Activated T-helper 17 cell treated with anti-CD3 and anti-CD28 coated beads, Interleukin-2, amount 50 U/mL, for 72 hours (primary cell): Measurements from ENCODE around the gene UPF3A. TPM values are rescaled to one million over a fixed set of nuclear protein-coding genes. Genes with fewer than 3 reads are reported as not detected.

Source experiments
- ATAC-seq: fragments of 150-1000 bp; cut with Tn5 transposase; replicated peaks from 2 replicates; pipeline ENCODE4 v1.10.0; 2021; ENCODE audit warnings: mild to moderate bottlenecking, moderate library complexity
- H3K27ac Mint-ChIP-seq: one replicate; pipeline ENCODE4 v1.8.0; 2022; ENCODE audit warnings: mixed read lengths
- H3K27me3 Mint-ChIP-seq: one replicate; pipeline ENCODE4 v1.8.0; 2022; ENCODE audit warnings: mixed read lengths
- H3K36me3 Mint-ChIP-seq: one replicate; pipeline ENCODE4 v1.8.0; 2022; ENCODE audit warnings: low read depth, mild to moderate bottlenecking, mixed read lengths
- H3K4me1 Mint-ChIP-seq: one replicate; pipeline ENCODE4 v1.8.0; 2022; ENCODE audit warnings: mixed read lengths
- H3K4me3 Mint-ChIP-seq: one replicate; pipeline ENCODE4 v1.8.0; 2022; ENCODE audit warnings: mild to moderate bottlenecking, mixed read lengths
- H3K9me3 Mint-ChIP-seq: one replicate; pipeline ENCODE4 v1.8.0; 2022; ENCODE audit warnings: mixed read lengths
- total RNA-seq, 2 donors: library from RNA; stranded (reverse); gene quantifications; one replicate each; pipeline ENCODE4 v1.2.3, GENCODE V29; 2022

UPF3A gene
- total RNA-seq, 2 donors from 2014 or later, result 45.7 to 60.4 TPM

GRCh38 chr13:114275304-114275703 is 6.1 kb upstream of the UPF3A start:
- Mint-ChIP-seq H3K9me3 (no peaks in the 10 kb centered on the region), H3K36me3 (peaks cover 90% of the 10 kb centered on the region), H3K27ac (no peak overlapping the region)

DNA sequence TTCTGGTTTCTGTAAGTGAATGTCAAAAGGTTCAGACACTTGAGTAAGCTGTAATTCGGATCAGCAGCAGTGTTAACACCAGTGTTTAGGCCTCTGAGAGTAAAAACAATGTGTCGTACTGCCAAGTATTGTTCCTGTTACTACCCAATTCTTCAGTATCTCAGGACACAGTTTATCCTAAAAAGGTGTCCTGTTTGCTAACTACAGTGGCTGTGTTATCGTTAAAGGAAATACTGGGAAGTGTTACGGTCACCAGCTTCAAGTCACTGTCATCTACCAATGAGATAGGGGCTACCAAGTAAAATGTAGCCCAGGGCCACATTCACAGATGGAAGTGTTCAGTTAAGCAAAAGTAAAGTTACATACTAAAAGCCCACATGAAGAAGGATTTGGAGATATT is 2.3 kb upstream of the UPF3A start:
- no peaks in the 10 kb centered on the region for H3K9me3 Mint-ChIP-seq
- H3K27ac Mint-ChIP-seq, result peak overlapping the region; percentile 97
- no peaks in the 10 kb centered on the region for H3K27me3 Mint-ChIP-seq
- peaks cover 75% of the 10 kb centered on the region for H3K36me3 Mint-ChIP-seq
- H3K4me3 Mint-ChIP-seq, result peak overlapping the region; percentile 92
- no peak for ATAC-seq
- peaks cover 35% of the 10 kb centered on the region for H3K4me1 Mint-ChIP-seq

More at GRCh38 chr13:114275304-114275703, 6.1 kb upstream of the UPF3A start:
- Mint-ChIP-seq H3K27me3 (no peaks in the 10 kb centered on the region), H3K4me3 (no peak overlapping the region), H3K4me1 (peaks cover 32% of the 10 kb centered on the region)
- no peak for ATAC-seq

DNA sequence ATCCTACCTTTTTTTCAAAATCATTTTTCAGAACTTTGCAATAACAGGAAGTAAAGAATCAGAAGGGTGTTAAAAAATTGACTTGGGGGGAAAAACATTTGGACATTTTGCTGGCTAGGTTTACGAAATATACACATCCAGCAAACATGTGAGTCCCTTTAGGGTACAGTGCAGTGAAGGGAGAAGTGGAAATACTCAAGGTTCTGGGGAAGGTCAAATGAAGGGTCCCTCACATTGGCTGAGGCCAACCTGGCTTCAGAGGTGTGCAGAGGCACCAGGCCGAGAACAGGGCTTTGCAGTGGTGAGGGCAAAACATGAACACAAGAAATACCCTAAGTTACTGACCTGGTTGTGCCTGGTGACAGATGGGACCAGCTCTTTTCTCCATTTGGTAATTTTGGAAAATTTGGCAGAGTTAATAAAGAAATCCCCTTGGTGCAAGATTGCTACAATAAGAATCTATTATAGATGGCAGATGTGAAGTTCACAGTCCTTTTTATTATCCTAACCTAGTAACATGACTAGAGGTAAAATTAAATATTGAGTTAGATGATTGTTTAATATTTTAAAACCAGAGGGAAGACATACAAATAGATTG is 1.5 kb upstream of the UPF3A start:
- H3K9me3 Mint-ChIP-seq, result no peaks in the 10 kb centered on the region
- peak overlapping the region; percentile 92 for H3K4me3 Mint-ChIP-seq
- H3K36me3 Mint-ChIP-seq, result peaks cover 75% of the 10 kb centered on the region
- peaks cover 38% of the 10 kb centered on the region for H3K4me1 Mint-ChIP-seq
- peak overlapping the region; percentile 97 for H3K27ac Mint-ChIP-seq
- H3K27me3 Mint-ChIP-seq, result no peaks in the 10 kb centered on the region
- no peak for ATAC-seq

DNA sequence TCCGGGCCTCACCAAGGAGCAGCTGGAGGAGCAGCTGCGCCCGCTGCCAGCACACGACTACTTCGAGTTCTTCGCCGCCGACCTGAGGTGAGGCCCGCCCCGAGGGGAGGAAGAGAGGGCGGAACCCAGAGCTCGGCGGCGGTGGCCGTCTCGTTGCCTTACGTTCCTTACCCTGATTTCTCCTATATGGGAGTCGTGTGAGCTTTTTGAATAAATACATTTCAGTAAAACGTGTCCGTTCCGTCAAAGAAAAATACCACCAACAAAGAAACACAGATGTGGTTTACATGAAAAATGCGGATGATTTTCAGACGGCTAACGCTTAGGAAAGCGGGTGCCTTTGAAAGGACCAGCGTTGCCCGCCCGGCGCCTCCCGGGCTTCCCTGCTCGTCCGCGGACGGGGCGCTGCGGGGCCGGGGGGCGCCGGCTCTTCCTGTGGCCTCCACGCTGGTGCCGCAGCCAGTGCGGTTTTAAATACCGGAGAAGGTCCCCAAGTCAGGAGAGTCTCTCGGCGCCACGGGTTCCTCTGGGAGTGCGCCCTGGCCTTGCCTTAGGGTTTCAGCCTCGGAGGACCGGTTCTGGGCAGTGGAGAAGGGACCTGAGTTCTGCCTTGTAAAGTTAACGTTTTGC is 755 bp downstream of the UPF3A start:
- Mint-ChIP-seq H3K9me3 (no peaks in the 10 kb centered on the region), H3K4me1 (peaks cover 47% of the 10 kb centered on the region), H3K27ac (peak overlapping the region; percentile 97), H3K36me3 (peaks cover 79% of the 10 kb centered on the region), H3K4me3 (peak overlapping the region; percentile 92), H3K27me3 (no peaks in the 10 kb centered on the region)
- ATAC-seq, result peak; percentile 73

- Mint-ChIP-seq H3K36me3 (peaks cover 80% of the 10 kb centered on the region), H3K4me3 (peak overlapping the region; percentile 92), H3K4me1 (peaks cover 51% of the 10 kb centered on the region), H3K9me3 (no peaks in the 10 kb centered on the region), H3K27me3 (no peaks in the 10 kb centered on the region), H3K27ac (peak overlapping the region; percentile 49)
- no peak for ATAC-seq
These were observed 2.2 kb downstream of the UPF3A start for GRCh38 chr13:114283576-114283975.

GRCh38 chr13:114284680-114285079 is 3.3 kb downstream of the UPF3A start:
- Mint-ChIP-seq H3K9me3 (no peaks in the 10 kb centered on the region), H3K27ac (peak overlapping the region; percentile 68), H3K36me3 (peaks cover 82% of the 10 kb centered on the region), H3K4me1 (peaks cover 46% of the 10 kb centered on the region), H3K27me3 (no peaks in the 10 kb centered on the region), H3K4me3 (peak overlapping the region; percentile 39)
- no peak for ATAC-seq

- peaks cover 40% of the 10 kb centered on the region for H3K4me1 Mint-ChIP-seq
- no peaks in the 10 kb centered on the region for H3K9me3 Mint-ChIP-seq
- H3K36me3 Mint-ChIP-seq, result peaks cover 85% of the 10 kb centered on the region
- H3K27me3 Mint-ChIP-seq, result no peaks in the 10 kb centered on the region
- ATAC-seq, result no peak
- peak overlapping the region; percentile 39 for H3K4me3 Mint-ChIP-seq
- peak overlapping the region; percentile 68 for H3K27ac Mint-ChIP-seq
These were observed 3.9 kb downstream of the UPF3A start for GRCh38 chr13:114285166-114285808.

DNA sequence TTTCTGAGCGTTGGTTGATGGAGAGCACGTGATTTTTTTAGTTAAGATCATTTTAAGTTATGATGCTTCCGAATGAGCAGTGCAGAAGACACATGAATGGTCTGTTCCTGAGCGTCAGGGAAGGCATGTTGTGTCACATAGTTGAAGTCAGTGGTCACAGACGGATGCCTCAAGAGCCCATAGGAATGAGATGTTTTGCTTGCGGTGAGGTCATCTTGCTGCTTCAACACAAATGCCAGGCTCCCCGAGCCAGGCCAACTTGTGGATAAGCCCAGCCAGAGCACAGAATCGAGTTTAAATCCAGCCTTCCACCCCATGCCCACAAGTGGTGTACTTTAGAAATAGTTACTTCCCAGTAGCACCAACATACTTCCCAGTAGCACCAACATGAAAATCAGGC is 5.4 kb downstream of the UPF3A start:
- H3K36me3 Mint-ChIP-seq, result peaks cover 92% of the 10 kb centered on the region
- no peak overlapping the region for H3K4me3 Mint-ChIP-seq
- H3K27ac Mint-ChIP-seq, result peak overlapping the region; percentile 65
- ATAC-seq, result no peak
- no peaks in the 10 kb centered on the region for H3K9me3 Mint-ChIP-seq
- no peaks in the 10 kb centered on the region for H3K27me3 Mint-ChIP-seq
- H3K4me1 Mint-ChIP-seq, result peaks cover 35% of the 10 kb centered on the region

DNA sequence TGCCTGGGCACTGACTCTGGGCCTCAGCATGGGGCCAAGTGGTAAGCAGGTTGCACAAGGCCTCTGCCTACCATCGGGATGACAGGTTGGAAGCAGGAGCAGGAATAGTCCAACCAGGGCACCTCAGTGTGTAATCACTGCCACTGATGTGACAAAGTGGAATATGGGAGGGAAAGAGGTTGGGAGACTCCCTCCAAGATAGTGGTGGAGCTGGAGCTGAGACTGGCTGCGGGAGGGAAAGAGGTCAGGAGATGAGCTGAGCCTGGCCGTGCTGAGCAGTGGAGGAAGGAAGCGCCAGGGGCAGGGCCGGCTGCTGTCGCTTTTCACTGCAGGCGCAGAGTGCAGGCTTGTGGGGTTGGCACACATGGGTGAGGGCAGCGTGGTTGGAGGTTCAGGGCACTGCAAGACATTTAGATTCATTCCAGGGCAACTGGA is 6.8 kb downstream of the UPF3A start:
- H3K4me1 Mint-ChIP-seq, result peaks cover 35% of the 10 kb centered on the region
- H3K36me3 Mint-ChIP-seq, result peaks cover 98% of the 10 kb centered on the region
- no peak overlapping the region for H3K4me3 Mint-ChIP-seq
- H3K27me3 Mint-ChIP-seq, result no peaks in the 10 kb centered on the region
- H3K9me3 Mint-ChIP-seq, result no peaks in the 10 kb centered on the region
- H3K27ac Mint-ChIP-seq, result peak overlapping the region; percentile 79
- no peak for ATAC-seq

GRCh38 chr13:114296448-114296847 is 15.0 kb downstream of the UPF3A start:
- no peak overlapping the region for H3K4me3 Mint-ChIP-seq
- H3K4me1 Mint-ChIP-seq, result peaks cover 4% of the 10 kb centered on the region
- H3K36me3 Mint-ChIP-seq, result peaks cover 83% of the 10 kb centered on the region
- ATAC-seq, result no peak
- no peak overlapping the region for H3K27ac Mint-ChIP-seq
- H3K9me3 Mint-ChIP-seq, result no peaks in the 10 kb centered on the region
- no peaks in the 10 kb centered on the region for H3K27me3 Mint-ChIP-seq

DNA sequence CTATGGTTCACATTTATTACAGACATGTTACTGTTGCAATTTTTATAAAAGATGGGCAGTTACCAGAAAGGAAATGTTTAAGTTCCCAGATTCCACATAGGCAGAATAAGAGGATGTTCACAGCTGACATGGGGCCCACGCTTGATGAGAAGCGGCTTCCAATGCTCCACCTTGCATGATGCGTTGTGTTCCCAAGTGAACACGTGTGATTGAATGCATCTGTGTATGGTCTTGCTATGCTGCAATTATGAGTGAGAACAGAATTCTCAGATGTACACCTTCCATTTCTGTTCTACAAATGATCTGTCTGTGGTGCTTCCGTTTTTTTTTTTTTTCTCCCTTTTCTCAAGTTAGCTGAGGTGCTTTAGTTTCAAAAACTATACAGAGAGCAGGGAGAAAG is 15.5 kb downstream of the UPF3A start:
- Mint-ChIP-seq H3K27ac (no peak overlapping the region), H3K9me3 (no peaks in the 10 kb centered on the region), H3K36me3 (peaks cover 83% of the 10 kb centered on the region), H3K27me3 (no peaks in the 10 kb centered on the region), H3K4me3 (no peak overlapping the region), H3K4me1 (peaks cover 4% of the 10 kb centered on the region)
- ATAC-seq, result no peak

- no peak for ATAC-seq
- H3K4me1 Mint-ChIP-seq, result peaks cover 4% of the 10 kb centered on the region
- H3K9me3 Mint-ChIP-seq, result no peaks in the 10 kb centered on the region
- no peak overlapping the region for H3K4me3 Mint-ChIP-seq
- no peaks in the 10 kb centered on the region for H3K27me3 Mint-ChIP-seq
- peak overlapping the region; percentile 10 for H3K27ac Mint-ChIP-seq
- H3K36me3 Mint-ChIP-seq, result peaks cover 83% of the 10 kb centered on the region
These were observed 17.5 kb downstream of the UPF3A start for GRCh38 chr13:114298866-114299265.

DNA sequence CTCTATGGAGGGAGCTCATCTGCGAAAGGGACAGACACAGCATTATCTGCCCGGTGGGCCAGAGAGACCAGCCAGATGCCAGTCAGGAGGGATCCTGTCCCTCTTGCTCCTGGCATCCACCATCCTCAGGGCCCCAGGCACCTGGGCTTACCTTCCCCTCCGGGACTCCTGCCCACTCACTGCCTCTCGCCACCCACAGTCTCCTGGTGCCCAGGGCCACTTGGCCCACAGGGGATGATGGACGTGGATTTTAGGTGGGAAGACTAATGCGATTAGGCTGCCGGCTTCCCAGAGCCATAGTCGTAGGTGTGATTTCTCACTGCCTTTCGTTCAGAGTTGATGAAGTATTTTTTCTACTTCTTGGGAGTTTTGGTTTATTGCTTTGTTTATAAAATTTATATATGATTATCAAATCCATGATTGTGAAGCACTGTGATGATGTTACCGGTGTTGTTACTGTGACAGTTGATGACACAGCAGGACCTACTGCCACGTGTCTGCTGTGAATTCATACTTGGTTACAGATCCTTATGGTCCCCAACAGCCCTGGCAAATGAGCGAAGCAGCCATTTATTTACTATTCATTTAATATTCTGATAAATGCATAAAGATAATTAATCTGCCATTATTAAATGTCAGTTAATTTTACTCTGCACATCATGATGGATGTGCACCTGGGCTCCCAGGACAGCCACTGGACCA is 18.4 kb downstream of the UPF3A start:
- peak overlapping the region; percentile 10 for H3K27ac Mint-ChIP-seq
- H3K4me3 Mint-ChIP-seq, result no peak overlapping the region
- no peaks in the 10 kb centered on the region for H3K27me3 Mint-ChIP-seq
- ATAC-seq, result no peak
- H3K4me1 Mint-ChIP-seq, result peaks cover 4% of the 10 kb centered on the region
- peaks cover 84% of the 10 kb centered on the region for H3K36me3 Mint-ChIP-seq
- H3K9me3 Mint-ChIP-seq, result no peaks in the 10 kb centered on the region

DNA sequence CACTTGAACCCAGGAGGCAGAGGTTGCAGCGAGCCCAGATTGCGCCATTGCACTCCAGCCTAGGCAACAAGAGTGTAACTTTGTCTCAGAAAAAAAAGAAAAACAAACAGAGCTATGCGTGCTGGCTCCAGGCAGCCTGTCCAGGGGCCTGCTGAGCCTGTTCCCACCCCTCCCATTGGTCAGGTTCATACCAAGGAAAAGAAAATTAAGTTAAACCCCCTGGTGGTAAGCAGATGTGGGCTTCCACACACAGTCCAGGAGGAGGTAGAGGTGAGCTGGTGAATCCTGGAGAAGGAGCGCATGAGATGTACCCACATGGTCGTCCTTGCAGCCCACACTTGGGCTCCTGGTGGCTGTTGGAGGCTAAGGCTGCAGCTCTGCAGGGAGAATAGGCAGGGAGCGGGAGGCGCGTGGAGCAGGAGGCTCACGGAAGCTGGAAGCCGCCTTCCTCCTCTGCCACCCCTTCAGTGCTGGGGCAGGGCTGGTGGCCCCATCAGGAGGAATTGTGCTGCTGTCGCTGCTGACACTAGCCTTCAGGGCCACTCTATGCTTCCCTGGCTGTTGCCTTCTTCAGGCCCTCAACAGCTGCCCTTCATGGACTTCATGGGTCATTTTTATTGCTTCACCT is 22.4 kb downstream of the UPF3A start:
- Mint-ChIP-seq H3K4me3 (no peak overlapping the region), H3K36me3 (peaks cover 67% of the 10 kb centered on the region)
- ATAC-seq, result no peak

More for the DNA sequence above, 22.4 kb downstream of the UPF3A start:
- Mint-ChIP-seq H3K27me3 (no peaks in the 10 kb centered on the region), H3K4me1 (no peaks in the 10 kb centered on the region), H3K9me3 (no peaks in the 10 kb centered on the region), H3K27ac (no peak overlapping the region)
